ENCODE results near the gene NET1.

GRCh38 chr10:5467634-5468255 is 55.4 kb downstream of the NET1 start:
- TF ChIP-seq, protein P1, sequence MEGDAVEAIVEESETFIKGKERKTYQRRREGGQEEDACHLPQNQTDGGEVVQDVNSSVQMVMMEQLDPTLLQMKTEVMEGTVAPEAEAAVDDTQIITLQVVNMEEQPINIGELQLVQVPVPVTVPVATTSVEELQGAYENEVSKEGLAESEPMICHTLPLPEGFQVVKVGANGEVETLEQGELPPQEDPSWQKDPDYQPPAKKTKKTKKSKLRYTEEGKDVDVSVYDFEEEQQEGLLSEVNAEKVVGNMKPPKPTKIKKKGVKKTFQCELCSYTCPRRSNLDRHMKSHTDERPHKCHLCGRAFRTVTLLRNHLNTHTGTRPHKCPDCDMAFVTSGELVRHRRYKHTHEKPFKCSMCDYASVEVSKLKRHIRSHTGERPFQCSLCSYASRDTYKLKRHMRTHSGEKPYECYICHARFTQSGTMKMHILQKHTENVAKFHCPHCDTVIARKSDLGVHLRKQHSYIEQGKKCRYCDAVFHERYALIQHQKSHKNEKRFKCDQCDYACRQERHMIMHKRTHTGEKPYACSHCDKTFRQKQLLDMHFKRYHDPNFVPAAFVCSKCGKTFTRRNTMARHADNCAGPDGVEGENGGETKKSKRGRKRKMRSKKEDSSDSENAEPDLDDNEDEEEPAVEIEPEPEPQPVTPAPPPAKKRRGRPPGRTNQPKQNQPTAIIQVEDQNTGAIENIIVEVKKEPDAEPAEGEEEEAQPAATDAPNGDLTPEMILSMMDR (IDR thresholded peaks at IDR 0.05), result no peak
- TF ChIP-seq POLR2AphosphoS5 (IDR thresholded peaks at IDR 0.05) (no peak), POLR2A (IDR thresholded peaks at IDR 0.05; ENCODE audit: low read depth) (no peak)

All from esophagus muscularis mucosa (tissue), 3 donors.